Measurements from ENCODE around the gene FKBP8. TPM values are rescaled to one million over a fixed set of nuclear protein-coding genes. Genes with fewer than 3 reads are reported as not detected.

FKBP8 gene
- total RNA-seq, 1 experiment from 2014 or later, result 182 TPM

DNA sequence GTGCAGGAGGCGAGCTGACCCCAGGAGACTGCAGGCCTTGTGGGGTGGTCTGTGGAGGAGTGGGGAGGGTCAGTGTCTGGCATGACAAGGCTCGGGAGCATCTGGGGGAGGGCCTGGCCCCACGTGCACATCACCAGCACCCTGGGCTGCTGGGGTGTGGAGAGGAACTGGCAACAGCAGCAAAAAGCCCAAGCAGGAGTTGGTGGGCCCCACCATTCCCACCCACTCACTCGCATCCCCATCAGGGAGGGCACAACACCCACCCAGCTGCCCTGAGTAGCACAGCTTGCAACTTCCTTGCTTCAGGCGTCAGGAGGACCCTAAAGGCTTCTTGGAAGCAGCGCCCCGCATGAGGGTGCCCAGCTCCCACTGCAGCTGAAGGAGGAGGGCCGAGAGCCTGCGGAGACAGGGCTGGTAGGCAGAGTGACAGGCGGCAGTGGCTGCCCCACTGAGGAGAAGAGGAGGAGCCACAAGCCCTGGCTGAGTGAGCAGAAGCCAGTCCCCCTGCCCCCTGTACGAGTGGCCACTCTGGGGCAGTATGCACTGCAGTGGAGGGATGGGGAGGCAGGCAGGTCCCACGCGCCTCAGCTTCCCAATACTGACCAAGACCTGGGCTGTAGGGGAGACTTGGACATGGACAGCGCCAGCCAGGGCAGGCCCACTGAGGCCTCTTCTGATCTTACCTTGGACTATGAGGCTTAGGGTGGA lies 48.0 kb downstream of the FKBP8 start:
- H3K27me3 ChIP-seq (ENCODE audit: control insufficient read depth, insufficient read depth, low read length), result no peaks in the 10 kb centered on the region
- intact Hi-C loops (cut with micrococcal nuclease; ENCODE audit: unreplicated experiment) (no loop called here), in situ Hi-C loops (cut with HindIII; ENCODE audit: low pct_unique_long_range_greater_than_20kb, low sequenced_read_pairs) (no loop called here)
- no peak overlapping the region for H3K4me3 ChIP-seq (ENCODE audit: low read depth in 2 of 2, low read length in 2 of 2)
- ChIA-PET POLR2A (no interaction called here), CTCF (no interaction called here)
- H3K27ac ChIP-seq (ENCODE audit: low read length), result no peak overlapping the region
- no TSS peak for BruUV-seq (replicated peaks)
- no peaks in the 10 kb centered on the region for H3K9me3 ChIP-seq (ENCODE audit: control insufficient read depth, insufficient read depth, low read depth, low read length)
- ATAC-seq (no peak), DNase-seq (ENCODE audit: low read depth, low spot score) (no peak)
- no peaks in the 10 kb centered on the region; the same call in 1 of the 2 replicates for H3K4me1 ChIP-seq (ENCODE audit: control insufficient read depth, insufficient read depth, low read length)
- no peaks in the 10 kb centered on the region for H3K36me3 ChIP-seq (ENCODE audit: control insufficient read depth, insufficient read depth, low read length)
- TF ChIP-seq TCF7L2 (IDR thresholded peaks at IDR 0.05; ENCODE audit: low read depth, low read length) (no peak), SIN3A (IDR thresholded peaks at IDR 0.05; ENCODE audit: borderline replicate concordance, insufficient read depth, low read depth, low read length) (no peak), POLR2AphosphoS5 (IDR thresholded peaks at IDR 0.05; ENCODE audit: low read depth, low read length) (no peak)
- TF ChIP-seq, protein P1, sequence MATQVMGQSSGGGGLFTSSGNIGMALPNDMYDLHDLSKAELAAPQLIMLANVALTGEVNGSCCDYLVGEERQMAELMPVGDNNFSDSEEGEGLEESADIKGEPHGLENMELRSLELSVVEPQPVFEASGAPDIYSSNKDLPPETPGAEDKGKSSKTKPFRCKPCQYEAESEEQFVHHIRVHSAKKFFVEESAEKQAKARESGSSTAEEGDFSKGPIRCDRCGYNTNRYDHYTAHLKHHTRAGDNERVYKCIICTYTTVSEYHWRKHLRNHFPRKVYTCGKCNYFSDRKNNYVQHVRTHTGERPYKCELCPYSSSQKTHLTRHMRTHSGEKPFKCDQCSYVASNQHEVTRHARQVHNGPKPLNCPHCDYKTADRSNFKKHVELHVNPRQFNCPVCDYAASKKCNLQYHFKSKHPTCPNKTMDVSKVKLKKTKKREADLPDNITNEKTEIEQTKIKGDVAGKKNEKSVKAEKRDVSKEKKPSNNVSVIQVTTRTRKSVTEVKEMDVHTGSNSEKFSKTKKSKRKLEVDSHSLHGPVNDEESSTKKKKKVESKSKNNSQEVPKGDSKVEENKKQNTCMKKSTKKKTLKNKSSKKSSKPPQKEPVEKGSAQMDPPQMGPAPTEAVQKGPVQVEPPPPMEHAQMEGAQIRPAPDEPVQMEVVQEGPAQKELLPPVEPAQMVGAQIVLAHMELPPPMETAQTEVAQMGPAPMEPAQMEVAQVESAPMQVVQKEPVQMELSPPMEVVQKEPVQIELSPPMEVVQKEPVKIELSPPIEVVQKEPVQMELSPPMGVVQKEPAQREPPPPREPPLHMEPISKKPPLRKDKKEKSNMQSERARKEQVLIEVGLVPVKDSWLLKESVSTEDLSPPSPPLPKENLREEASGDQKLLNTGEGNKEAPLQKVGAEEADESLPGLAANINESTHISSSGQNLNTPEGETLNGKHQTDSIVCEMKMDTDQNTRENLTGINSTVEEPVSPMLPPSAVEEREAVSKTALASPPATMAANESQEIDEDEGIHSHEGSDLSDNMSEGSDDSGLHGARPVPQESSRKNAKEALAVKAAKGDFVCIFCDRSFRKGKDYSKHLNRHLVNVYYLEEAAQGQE (IDR thresholded peaks at IDR 0.05; ENCODE audit: insufficient read depth in 1 of 2, low read depth in 2 of 2, low read length in 1 of 2), result no peak
- TF ChIP-seq, protein P2, sequence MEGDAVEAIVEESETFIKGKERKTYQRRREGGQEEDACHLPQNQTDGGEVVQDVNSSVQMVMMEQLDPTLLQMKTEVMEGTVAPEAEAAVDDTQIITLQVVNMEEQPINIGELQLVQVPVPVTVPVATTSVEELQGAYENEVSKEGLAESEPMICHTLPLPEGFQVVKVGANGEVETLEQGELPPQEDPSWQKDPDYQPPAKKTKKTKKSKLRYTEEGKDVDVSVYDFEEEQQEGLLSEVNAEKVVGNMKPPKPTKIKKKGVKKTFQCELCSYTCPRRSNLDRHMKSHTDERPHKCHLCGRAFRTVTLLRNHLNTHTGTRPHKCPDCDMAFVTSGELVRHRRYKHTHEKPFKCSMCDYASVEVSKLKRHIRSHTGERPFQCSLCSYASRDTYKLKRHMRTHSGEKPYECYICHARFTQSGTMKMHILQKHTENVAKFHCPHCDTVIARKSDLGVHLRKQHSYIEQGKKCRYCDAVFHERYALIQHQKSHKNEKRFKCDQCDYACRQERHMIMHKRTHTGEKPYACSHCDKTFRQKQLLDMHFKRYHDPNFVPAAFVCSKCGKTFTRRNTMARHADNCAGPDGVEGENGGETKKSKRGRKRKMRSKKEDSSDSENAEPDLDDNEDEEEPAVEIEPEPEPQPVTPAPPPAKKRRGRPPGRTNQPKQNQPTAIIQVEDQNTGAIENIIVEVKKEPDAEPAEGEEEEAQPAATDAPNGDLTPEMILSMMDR (IDR thresholded peaks at IDR 0.05), result no peak

DNA sequence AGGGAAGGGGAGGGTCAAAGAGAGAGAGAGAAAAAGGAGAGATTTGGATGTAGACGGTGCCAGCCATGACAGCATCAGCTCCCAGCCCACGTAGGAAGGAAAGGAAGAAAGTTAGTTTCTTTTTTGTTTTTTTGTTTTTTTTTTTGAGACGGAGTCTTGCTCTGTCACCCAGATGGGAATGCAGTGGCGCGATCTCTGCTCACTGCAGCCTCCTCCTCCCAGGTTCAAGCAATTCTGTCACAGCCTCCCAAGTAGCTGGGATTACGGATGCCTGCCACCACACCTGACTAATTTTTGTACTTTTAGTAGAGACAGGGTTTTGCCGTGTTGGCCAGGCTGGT lies 49.1 kb downstream of the FKBP8 start:
- ChIA-PET POLR2A (no interaction called here), CTCF (interaction anchor here (0.7 kb wide), 2 partner anchors 50 to 849 kb away, joined by 5 to 7 read pairs; no protein-coding TSS in a partner anchor)
- Histone ChIP-seq H3K27ac (ENCODE audit: low read length) (no peak overlapping the region), H3K4me3 (ENCODE audit: low read depth in 2 of 2, low read length in 2 of 2) (no peak overlapping the region), H3K27me3 (ENCODE audit: control insufficient read depth, insufficient read depth, low read length) (no peaks in the 10 kb centered on the region), H3K36me3 (ENCODE audit: control insufficient read depth, insufficient read depth, low read length) (no peaks in the 10 kb centered on the region), H3K4me1 (ENCODE audit: control insufficient read depth, insufficient read depth, low read length) (no peaks in the 10 kb centered on the region; the same call in 1 of the 2 replicates), H3K9me3 (ENCODE audit: control insufficient read depth, insufficient read depth, low read depth, low read length) (no peaks in the 10 kb centered on the region)
- no TSS peak for BruUV-seq (replicated peaks)
- in situ Hi-C loops (cut with HindIII; ENCODE audit: low pct_unique_long_range_greater_than_20kb, low sequenced_read_pairs), result no loop called here
- intact Hi-C loops (cut with micrococcal nuclease; ENCODE audit: unreplicated experiment), result no loop called here
- TF ChIP-seq, protein P1 (IDR thresholded peaks at IDR 0.05; ENCODE audit: insufficient read depth in 1 of 2, low read depth in 2 of 2, low read length in 1 of 2), result no peak
- TF ChIP-seq, protein P2 (IDR thresholded peaks at IDR 0.05), result no peak
- TF ChIP-seq SIN3A (IDR thresholded peaks at IDR 0.05; ENCODE audit: borderline replicate concordance, insufficient read depth, low read depth, low read length) (no peak), POLR2AphosphoS5 (IDR thresholded peaks at IDR 0.05; ENCODE audit: low read depth, low read length) (no peak), TCF7L2 (IDR thresholded peaks at IDR 0.05; ENCODE audit: low read depth, low read length) (no peak)
- no peak for DNase-seq (ENCODE audit: low read depth, low spot score)
- no peak for ATAC-seq
